Measurements from ENCODE around the gene CLNS1A.
A peak's percentile ranks its signal among the peaks of the same experiment; 100 is the strongest.
"Not testable (repeated sequence)": the region's sequence is repeated elsewhere in the genome, so short reads cannot be mapped to it uniquely, and the experiment has no call there.

CLNS1A gene

GRCh38 chr11:77647654-77648305, 10.2 kb upstream of the CLNS1A start:
- TF ChIP-seq ZNF274 (IDR thresholded peaks at IDR 0.05; ENCODE audit: low read depth, low read length) = no peak
- H3K4me3 ChIP-seq (ENCODE audit: low read length) = no peak overlapping the region

GRCh38 chr11:77644887-77645286, 7.3 kb upstream of the CLNS1A start:
- no peak overlapping the region for H3K4me3 ChIP-seq (ENCODE audit: low read length)
- TF ChIP-seq ZNF274 (IDR thresholded peaks at IDR 0.05; ENCODE audit: low read depth, low read length) = no peak

GRCh38 chr11:77642228-77642627, 4.6 kb upstream of the CLNS1A start:
- TF ChIP-seq ZNF274 (IDR thresholded peaks at IDR 0.05; ENCODE audit: low read depth, low read length) = no peak
- no peak overlapping the region for H3K4me3 ChIP-seq (ENCODE audit: low read length)

GRCh38 chr11:77636731-77637344, 756 bp downstream of the CLNS1A start:
- peak overlapping the region; percentile 93 for H3K4me3 ChIP-seq (ENCODE audit: low read length)
- no peak for TF ChIP-seq ZNF274 (IDR thresholded peaks at IDR 0.05; ENCODE audit: low read depth, low read length)

- H3K4me3 ChIP-seq (ENCODE audit: low read length) = not testable (repeated sequence)
Observed at GRCh38 chr11:77633926-77634325, 3.7 kb downstream of the CLNS1A start.

GRCh38 chr11:77630157-77630710, 7.4 kb downstream of the CLNS1A start:
- TF ChIP-seq ZNF274 (IDR thresholded peaks at IDR 0.05; ENCODE audit: low read depth, low read length) = no peak
- H3K4me3 ChIP-seq (ENCODE audit: low read length) = no peak overlapping the region

GRCh38 chr11:77619576-77620198, 17.9 kb downstream of the CLNS1A start:
- H3K4me3 ChIP-seq (ENCODE audit: low read length) = no peak overlapping the region
- no peak for TF ChIP-seq ZNF274 (IDR thresholded peaks at IDR 0.05; ENCODE audit: low read depth, low read length)

- TF ChIP-seq ZNF274 (IDR thresholded peaks at IDR 0.05; ENCODE audit: low read depth, low read length) = no peak
- no peak overlapping the region for H3K4me3 ChIP-seq (ENCODE audit: low read length)
Observed at GRCh38 chr11:77617892-77618291, 19.7 kb downstream of the CLNS1A start.

GRCh38 chr11:77611921-77612320, 25.7 kb downstream of the CLNS1A start:
- no peak for TF ChIP-seq ZNF274 (IDR thresholded peaks at IDR 0.05; ENCODE audit: low read depth, low read length)
- H3K4me3 ChIP-seq (ENCODE audit: low read length) = no peak overlapping the region

GRCh38 chr11:77609234-77609633, 28.4 kb downstream of the CLNS1A start:
- TF ChIP-seq ZNF274 (IDR thresholded peaks at IDR 0.05; ENCODE audit: low read depth, low read length) = no peak

GRCh38 chr11:77604281-77604680, 33.3 kb downstream of the CLNS1A start:
- no peak for TF ChIP-seq ZNF274 (IDR thresholded peaks at IDR 0.05; ENCODE audit: low read depth, low read length)
- H3K4me3 ChIP-seq (ENCODE audit: low read length) = no peak overlapping the region

More at GRCh38 chr11:77609234-77609633, 28.4 kb downstream of the CLNS1A start:
- H3K4me3 ChIP-seq (ENCODE audit: low read length) = no peak overlapping the region

- no peak overlapping the region for H3K4me3 ChIP-seq (ENCODE audit: low read length)
- TF ChIP-seq ZNF274 (IDR thresholded peaks at IDR 0.05; ENCODE audit: low read depth, low read length) = no peak
Observed at GRCh38 chr11:77602381-77603088, 35.1 kb downstream of the CLNS1A start.

- TF ChIP-seq ZNF274 (IDR thresholded peaks at IDR 0.05; ENCODE audit: low read depth, low read length) = no peak
- H3K4me3 ChIP-seq (ENCODE audit: low read length) = no peak overlapping the region
Observed at GRCh38 chr11:77598195-77598594, 39.4 kb downstream of the CLNS1A start.

GRCh38 chr11:77596626-77597025, 41.0 kb downstream of the CLNS1A start:
- no peak for TF ChIP-seq ZNF274 (IDR thresholded peaks at IDR 0.05; ENCODE audit: low read depth, low read length)
- H3K4me3 ChIP-seq (ENCODE audit: low read length) = no peak overlapping the region

All from GM08714 (cell line).